Measurements from ENCODE around the gene PKDCC.

DNA sequence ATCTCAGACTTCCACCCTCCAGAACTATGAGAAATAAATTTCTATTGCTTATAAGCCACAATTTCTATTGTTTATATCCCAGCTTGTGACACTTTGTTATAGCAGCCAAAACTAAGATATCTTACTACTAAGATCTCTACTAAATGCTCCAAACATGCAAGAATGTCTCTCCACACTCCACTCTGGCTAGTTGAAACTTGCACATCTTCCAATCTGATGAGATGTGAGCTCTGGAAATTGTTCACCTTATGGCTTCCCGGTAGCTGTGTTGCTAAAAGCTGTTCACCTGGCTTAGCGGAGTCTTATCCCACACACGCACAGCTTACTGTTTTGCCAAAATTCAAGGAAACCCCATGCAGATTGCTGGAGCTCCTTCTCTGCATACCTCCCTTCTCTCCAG, 43.9 kb downstream of the PKDCC start:
- TF ChIP-seq, protein P1, sequence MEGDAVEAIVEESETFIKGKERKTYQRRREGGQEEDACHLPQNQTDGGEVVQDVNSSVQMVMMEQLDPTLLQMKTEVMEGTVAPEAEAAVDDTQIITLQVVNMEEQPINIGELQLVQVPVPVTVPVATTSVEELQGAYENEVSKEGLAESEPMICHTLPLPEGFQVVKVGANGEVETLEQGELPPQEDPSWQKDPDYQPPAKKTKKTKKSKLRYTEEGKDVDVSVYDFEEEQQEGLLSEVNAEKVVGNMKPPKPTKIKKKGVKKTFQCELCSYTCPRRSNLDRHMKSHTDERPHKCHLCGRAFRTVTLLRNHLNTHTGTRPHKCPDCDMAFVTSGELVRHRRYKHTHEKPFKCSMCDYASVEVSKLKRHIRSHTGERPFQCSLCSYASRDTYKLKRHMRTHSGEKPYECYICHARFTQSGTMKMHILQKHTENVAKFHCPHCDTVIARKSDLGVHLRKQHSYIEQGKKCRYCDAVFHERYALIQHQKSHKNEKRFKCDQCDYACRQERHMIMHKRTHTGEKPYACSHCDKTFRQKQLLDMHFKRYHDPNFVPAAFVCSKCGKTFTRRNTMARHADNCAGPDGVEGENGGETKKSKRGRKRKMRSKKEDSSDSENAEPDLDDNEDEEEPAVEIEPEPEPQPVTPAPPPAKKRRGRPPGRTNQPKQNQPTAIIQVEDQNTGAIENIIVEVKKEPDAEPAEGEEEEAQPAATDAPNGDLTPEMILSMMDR (conservative IDR thresholded peaks at IDR 0.05): no peak
- no peak for TF ChIP-seq EZH2 (IDR thresholded peaks at IDR 0.05; ENCODE audit: low read depth)
